GM19035 (cell line): ENCODE data around the gene ATP6AP1.

ENCODE experiments used
- ATAC-seq: cut with Tn5 transposase; IDR thresholded peaks from one replicate; pipeline ENCODE4 v1.9.1; 2021; ENCODE audit not compliant: unreplicated experiment

The ATP6AP1 gene

GRCh38 chrX:154468217-154468616 is 39.7 kb downstream of the ATP6AP1 start:
- no peak for ATAC-seq

- ATAC-seq = no peak
Measured at GRCh38 chrX:154469114-154469513, 40.6 kb downstream of the ATP6AP1 start.

DNA sequence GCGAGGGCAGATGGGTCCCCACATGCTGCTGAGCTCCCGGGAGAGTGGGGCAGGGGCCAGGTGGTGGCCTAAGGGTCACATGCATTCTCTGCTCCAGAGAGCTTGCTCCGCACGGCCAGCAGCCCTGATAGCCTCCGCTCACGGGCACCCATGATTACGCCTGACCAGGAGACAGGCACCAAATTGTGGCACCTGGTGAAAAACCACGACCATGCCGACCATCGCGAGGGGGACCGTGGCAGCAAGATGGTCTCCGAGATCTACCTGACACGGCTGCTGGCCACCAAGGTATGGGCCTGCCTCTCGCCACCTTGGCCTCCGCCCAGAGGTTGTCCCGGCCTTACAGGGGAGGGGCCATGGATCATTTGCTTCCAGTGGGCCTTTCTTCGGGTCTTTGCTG is 41.4 kb downstream of the ATP6AP1 start:
- ATAC-seq = no peak

GRCh38 chrX:154470434-154470833 is 42.0 kb downstream of the ATP6AP1 start:
- no peak for ATAC-seq

- no peak for ATAC-seq
Measured at GRCh38 chrX:154470914-154471568, 42.6 kb downstream of the ATP6AP1 start.

DNA sequence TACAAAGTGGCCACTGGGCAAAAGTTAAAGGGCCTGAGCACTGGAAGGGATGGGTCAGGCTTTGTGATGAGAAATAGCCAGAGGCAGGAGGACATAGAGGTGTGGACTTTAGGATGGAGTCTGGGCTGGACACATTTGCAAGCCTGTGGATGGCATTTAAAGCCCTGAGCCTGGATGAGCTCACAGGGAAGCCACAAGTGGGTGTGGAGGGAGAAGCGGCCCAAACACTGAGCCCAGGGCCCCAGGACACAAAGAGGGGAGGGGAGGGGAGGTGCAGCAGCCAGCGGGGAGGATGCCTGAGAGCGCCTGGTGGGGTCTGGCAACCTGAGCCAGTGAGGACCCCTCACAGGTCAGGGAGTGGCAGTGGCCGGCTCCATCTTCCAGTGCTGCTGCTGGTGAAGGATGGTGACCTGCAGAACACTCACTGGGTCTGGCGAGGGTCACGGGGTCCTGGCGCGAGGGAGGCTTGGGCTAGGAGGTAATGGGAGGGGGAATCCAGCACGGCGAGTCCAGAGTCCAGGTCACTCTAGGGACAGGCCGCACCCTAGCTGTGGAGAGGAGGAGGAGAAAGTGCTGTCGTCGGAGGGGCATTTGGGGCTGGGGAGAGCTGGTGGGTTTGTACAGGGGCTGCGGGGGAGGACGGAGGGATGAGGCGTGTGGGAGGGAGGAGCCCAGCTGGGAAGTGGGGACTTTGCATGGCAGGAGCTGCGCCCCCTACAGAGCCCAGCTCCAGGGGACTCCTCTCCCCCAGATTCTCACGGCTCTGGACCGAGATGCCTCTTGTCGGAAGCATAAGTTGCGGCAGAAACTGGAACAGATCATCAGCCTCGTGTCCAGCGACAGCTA is 43.6 kb downstream of the ATP6AP1 start:
- no peak for ATAC-seq

DNA sequence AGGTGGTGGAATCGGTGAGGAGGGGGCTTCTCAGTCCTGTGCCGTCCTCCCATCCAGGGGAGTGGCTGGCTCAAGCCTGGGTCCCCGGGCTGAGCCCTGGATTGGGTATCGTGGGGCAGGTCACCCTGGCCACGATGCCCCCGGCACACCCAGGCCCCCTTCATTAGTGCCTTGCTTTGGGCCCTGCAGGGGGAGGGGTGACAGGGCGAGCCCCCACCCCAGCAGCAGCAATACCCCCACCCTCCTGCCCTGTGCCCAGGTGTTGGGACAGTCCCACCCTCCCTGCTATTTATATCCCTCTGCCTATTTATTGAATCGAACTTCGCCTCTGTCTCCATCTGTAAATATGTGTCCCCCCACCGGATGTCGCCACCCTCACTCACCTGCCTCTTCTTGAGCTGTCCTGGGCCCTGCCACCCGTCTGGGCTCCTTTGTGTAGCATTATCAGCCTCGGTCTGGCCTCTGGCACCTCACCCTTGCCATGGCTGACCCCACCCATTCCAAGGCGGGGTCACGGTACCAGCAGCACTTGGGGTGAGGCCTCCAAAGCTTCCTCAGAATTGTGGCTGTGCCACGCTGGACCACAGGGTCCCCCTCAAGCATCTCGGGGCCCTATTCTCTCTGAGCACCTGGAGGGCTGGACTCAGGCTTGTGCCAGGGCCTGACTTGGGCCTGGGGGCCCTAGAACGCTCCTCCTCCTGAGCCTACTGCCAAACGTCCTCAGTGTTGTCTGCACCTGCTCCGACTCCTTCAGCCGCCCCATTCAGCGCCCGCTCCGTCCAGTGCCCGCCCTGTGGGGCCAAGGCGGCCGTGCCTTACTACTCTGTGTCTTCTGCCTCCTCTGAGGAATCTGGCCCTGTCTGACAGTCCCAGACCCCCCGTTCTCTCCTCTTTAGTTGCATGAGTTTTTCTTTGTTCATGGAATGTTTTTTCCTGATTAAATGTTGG is 44.5 kb downstream of the ATP6AP1 start:
- ATAC-seq = no peak

GRCh38 chrX:154473683-154474082 is 45.2 kb downstream of the ATP6AP1 start:
- no peak for ATAC-seq

- no peak for ATAC-seq
Measured at GRCh38 chrX:154476821-154477220, 48.3 kb downstream of the ATP6AP1 start.

DNA sequence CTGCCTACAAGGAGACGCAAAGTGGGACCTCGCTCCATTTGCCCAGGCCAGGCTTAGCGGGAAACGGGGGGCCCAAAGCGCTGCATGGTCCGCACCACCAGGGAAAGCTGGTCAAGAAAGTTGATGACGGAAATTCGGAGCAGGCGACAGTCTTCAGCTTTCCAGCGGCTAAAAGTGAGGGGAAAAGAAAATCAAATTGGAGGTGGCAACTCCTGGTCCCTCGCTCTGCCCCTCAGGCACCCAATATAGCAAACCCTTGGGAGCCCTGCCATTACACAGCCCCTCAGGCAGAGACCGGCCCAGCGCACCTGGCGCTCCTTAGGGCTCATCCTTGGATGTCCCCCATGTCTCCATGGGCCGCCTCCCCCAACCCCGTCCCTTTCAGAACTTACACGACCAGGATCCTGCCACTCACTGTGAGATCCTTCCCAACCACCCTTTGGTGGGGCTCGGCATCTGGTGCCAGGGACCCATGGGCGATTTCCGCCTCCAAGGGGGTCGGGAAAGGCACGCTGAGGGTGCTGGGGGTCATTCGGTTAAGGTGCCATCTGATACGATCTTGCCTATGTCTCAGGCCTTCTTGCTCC is 49.5 kb downstream of the ATP6AP1 start:
- no peak for ATAC-seq

GRCh38 chrX:154478728-154479622 is 50.5 kb downstream of the ATP6AP1 start, which contains the start of gene LAGE3:
Gene LAGE3, minus strand, starts transcription at chrX:154479281. Its CDS starts 366 bp downstream, at chrX:154478915.
- ATAC-seq = peak; percentile 81

DNA sequence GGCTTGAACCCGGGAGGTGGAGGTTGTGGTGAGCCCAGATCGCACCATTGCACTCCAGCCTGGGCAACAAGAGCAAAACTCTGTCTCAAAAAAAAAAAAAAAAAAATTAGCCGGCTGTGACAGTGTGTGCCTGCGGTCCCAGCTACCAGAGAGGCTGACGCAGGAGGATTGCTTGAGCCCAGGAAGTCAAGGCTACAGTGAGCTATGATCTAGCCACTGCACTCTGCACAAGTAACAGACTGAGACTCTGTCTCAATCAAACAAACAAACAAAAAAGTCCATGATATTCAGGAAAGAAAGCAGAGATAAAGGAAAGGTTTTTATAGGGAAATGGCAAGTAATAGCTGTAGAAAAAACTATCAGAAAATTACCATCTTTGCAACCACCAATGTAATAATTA is 52.7 kb downstream of the ATP6AP1 start:
- no peak for ATAC-seq

- no peak for ATAC-seq
Measured at GRCh38 chrX:154481911-154482601, 53.6 kb downstream of the ATP6AP1 start.

DNA sequence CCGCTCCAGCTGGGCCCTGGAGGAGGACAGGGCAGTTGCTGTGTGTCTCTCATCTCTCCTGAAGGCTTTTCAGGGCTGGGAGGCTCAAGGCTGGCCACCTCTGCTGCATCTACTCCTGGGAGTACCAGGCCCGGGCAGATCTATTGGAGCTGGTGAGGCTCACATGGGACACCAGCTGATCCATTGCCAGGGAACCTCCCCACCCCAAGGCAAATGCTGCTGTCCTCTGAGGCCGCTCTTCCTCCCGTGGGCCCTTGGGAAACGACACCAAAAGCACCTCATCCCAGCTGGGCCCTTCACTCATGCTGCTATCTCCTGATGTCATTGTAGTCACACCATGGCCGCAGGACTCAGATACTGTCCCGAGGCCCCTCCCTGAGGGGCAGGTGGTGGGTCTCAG is 54.3 kb downstream of the ATP6AP1 start:
- ATAC-seq = no peak

DNA sequence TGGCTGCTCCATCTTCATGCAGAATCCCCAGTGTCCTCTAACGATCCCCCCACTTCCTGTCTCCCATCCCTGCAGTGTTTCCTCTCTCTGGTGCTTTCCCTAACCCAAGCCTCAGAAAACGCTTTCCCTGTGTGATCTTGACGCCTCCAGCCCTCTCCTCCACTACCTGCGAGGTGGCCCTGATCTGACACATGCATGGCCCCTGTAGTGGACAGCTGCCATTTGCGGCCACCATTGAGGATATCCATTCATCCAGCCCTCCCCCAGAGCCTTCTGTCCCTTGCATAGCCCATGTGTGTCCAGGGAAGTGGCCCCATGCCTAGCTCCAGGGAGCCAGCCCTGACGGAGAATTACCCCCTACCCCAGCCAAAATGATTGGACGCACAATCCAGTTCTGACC is 54.8 kb downstream of the ATP6AP1 start:
- ATAC-seq = no peak

DNA sequence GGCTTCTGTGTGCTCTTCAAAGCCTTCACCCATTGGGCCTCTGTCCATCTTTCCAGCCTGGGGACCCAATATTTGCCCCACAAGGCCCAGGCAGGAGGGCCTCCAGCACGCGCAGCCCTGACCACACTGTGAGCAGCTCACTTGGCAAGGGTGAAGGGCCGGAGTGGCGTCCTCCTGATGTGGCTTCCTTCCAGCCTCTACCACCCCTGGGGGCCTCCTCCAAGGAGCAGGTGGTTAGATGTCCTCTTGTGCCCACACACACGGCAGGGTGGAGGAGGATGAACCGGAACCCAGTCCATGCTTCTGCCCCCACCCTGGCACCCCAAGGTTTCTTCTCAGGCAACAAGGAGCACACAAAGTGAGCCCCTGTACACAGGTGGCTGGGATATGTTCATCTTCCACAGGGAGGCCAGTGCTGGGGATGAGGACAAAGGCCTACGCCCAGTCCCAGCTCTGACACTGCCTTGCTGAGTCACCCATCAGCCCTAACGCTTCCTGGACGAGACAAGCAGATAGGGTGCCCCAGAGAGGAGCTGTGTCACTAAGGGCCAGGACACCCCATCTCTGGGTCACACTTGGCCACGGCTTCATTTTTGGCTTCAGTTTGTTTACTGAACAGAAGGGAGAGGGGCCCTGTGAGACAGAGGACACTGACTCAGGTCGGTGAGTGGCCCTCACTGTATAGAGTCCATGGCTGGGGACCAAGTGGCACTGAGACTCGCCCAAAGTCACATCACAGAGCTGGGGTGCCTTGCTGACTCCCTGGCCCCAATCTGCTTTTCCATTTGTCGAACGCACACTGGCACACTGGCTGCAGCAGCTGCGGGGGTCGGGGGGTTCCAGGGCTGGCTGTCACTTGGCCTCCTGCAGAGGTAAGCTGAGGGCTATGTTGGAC is 56.0 kb downstream of the ATP6AP1 start:
- ATAC-seq = no peak

DNA sequence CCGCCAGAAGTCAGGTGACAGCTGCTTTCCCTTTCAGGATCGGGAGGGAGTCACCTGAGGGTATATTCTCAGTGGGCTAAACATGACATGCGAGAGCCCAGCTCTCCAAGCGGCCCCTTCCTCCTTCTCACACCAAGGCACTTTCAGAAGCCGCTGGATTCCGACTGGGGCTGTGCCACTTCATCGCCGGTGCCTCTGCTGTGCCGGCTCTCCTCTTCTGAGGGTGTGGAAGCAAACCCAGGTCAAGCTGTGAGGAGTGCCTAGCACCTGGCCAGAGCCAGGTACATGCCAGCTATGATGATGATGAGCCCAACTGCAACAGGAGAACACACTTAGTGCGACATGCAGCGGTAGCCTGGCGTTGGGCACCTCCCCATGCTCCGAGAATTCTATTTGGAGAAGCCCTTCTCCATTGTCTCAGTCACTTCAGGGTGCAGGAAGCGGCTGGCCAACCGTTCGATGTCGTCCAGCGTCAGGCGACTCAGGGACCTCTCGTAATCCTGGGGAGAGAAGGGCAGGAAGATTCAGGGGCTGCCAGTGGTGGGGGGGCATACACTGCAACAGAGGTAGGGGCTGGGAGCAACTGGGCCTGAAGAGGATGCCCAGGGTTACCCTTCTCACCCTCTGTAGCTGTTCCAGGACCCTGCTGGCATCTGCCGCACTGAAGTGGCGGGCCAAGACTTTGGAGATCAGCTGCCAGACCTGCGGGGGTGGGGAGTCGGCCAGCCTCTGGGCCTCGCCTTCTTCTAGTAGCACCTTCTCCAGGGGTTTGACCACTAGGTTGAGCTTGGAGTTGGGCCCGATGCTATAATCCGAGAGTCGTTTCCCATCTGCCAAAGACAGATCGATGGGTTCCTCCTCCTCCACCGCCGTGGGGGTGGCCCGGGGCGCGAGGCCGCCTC is 56.9 kb downstream of the ATP6AP1 start:
- ATAC-seq = no peak
